Fibroblast of mammary gland (primary cell): ENCODE results near the gene NUP42.

Experiments
- DNase-seq: peaks from one replicate; pipeline ENCODE4 v3.0.0-alpha.2; 2010; ENCODE audit warnings: low read depth
- H3K4me3 ChIP-seq: 2 replicates; pipeline ENCODE4 v1.5.1; 2011; ENCODE audit warnings: low read depth, mild to moderate bottlenecking, low read length, moderate library complexity; ENCODE audit not compliant: control insufficient read depth
- CTCF ChIP-seq: conservative IDR thresholded peaks from 2 replicates; pipeline ENCODE4 v1.5.1; 2011; ENCODE audit warnings: low read depth, low read length, inconsistent platforms; ENCODE audit not compliant: control insufficient read depth, insufficient read depth

The NUP42 gene

GRCh38 chr7:23238983-23239652, 57.3 kb downstream of the NUP42 start:
- TF ChIP-seq CTCF, result no peak
- no peak for DNase-seq

GRCh38 chr7:23239698-23240097, 57.9 kb downstream of the NUP42 start:
- H3K4me3 ChIP-seq, result no peak overlapping the region
- TF ChIP-seq CTCF, result no peak
- no peak for DNase-seq

More at GRCh38 chr7:23238983-23239652, 57.3 kb downstream of the NUP42 start:
- no peak overlapping the region for H3K4me3 ChIP-seq

- no peak overlapping the region for H3K4me3 ChIP-seq
- peak; percentile 49 for DNase-seq
Measured at GRCh38 chr7:23242321-23242720, 60.5 kb downstream of the NUP42 start.

GRCh38 chr7:23242935-23243334, 61.1 kb downstream of the NUP42 start:
- no peak overlapping the region for H3K4me3 ChIP-seq
- no peak for TF ChIP-seq CTCF
- no peak for DNase-seq

More at GRCh38 chr7:23242321-23242720, 60.5 kb downstream of the NUP42 start:
- no peak for TF ChIP-seq CTCF

- no peak for TF ChIP-seq CTCF
- peak within 1 kb of the TSS; percentile 75 for H3K4me3 ChIP-seq
- peak; percentile 97 for DNase-seq
Measured at GRCh38 chr7:23246555-23246954, 64.7 kb downstream of the NUP42 start, which contains the start of gene GPNMB. TSS of gene GPNMB (plus strand) at chr7:23246775. CDS start at chr7:23246858, 83 bp downstream.

- no peak for DNase-seq
- H3K4me3 ChIP-seq, result peak overlapping the region; percentile 75
- no peak for TF ChIP-seq CTCF
Measured at GRCh38 chr7:23247046-23247602, 65.3 kb downstream of the NUP42 start.
